Sigmoid colon (tissue), 7 donors: ENCODE results near the gene UGT1A5. TPM values are rescaled to one million over a fixed set of nuclear protein-coding genes. Genes with fewer than 3 reads are reported as not detected.
"Not testable (repeated sequence)": the region's sequence is repeated elsewhere in the genome, so short reads cannot be mapped to it uniquely, and the experiment has no call there.

ENCODE experiments used
- DNase-seq: peaks from one replicate; pipeline ENCODE4 v3.0.0-alpha.2; 2019
- H3K27ac ChIP-seq, 4 donors: fragments of 200-600 bp; sonication (generic); one replicate each; pipeline ENCODE4 v1.5.1; 2016 to 2019; ENCODE audit warnings: mild to moderate bottlenecking in 1 of 4
- H3K27me3 ChIP-seq, 3 donors: fragments of 200-600 bp; sonication (generic); one replicate each; pipeline ENCODE4 v1.5.1; 2019; ENCODE audit warnings: mild to moderate bottlenecking in 1 of 3
- H3K36me3 ChIP-seq, 4 donors: fragments of 200-600 bp; sonication (generic); one replicate each; pipeline ENCODE4 v1.5.1; 2016 to 2019
- H3K4me1 ChIP-seq, 4 donors: fragments of 200-600 bp; sonication (generic); one replicate each; pipeline ENCODE4 v1.5.1; 2017 to 2019
- H3K4me3 ChIP-seq, 4 donors: fragments of 200-600 bp; sonication (generic); one replicate each; pipeline ENCODE4 v1.5.1; 2017 to 2019; ENCODE audit warnings: mild to moderate bottlenecking in 2 of 4, moderate library complexity in 1 of 4
- H3K9me3 ChIP-seq, 4 donors: fragments of 200-600 bp in 3 of 4; sonication (generic) in 3 of 4; one replicate each; pipeline versions ENCODE4 v1.5.1 to v1.6.1; 2013 to 2019
- CTCF ChIP-seq, 4 experiments: fragments of 450-650 bp in 3 of 4; fragments of 200-600 bp in 1 of 4; IDR thresholded peaks; one replicate each; pipeline ENCODE4 v1.5.1; 2016 to 2019; ENCODE audit warnings: antibody characterized with exemption in 4 of 4, mild to moderate bottlenecking in 3 of 4, moderate library complexity in 2 of 4
- EP300 ChIP-seq, 4 donors: sonication (generic); formaldehyde crosslinking; IDR thresholded peaks; one replicate each; pipeline ENCODE4 v1.6.1; 2017; ENCODE audit warnings: antibody characterized with exemption in 4 of 4
- POLR2A ChIP-seq, 2 donors: fragments of 450-650 bp; IDR thresholded peaks; one replicate each; pipeline ENCODE4 v1.6.1; 2016; ENCODE audit warnings: antibody characterized with exemption in 2 of 2, mild to moderate bottlenecking in 2 of 2, moderate library complexity in 2 of 2
- POLR2AphosphoS5 ChIP-seq, 4 donors: sonication (generic); formaldehyde crosslinking; IDR thresholded peaks; one replicate each; pipeline ENCODE4 v1.6.1; 2017; ENCODE audit warnings: antibody characterized with exemption in 4 of 4
- WGBS, 2 donors: extraction: QIAGEN DNeasy Blood & Tissue Kit; methylation state at CpG; one replicate each; pipeline ENCODE4 v1.1.7; 2013; 5-methylcytosine and 5-hydroxymethylcytosine counted together
- intact Hi-C: fragments of 100-400 bp; cut with DNase I; formaldehyde crosslinking; loops from one replicate; pipeline ENCODE4 v1.15.1; 2023
- polyA plus RNA-seq, 3 donors: library from polyadenylated mRNA; stranded (reverse); fragments of 200-250 nt; gene quantifications; one replicate each; pipeline ENCODE4 v1.2.3, GENCODE V29; 2013
- total RNA-seq, 4 donors: library from RNA; depleted of rRNA; stranded (reverse); fragments of >200 nt; gene quantifications; one replicate each; pipeline ENCODE4 v1.1.0, GENCODE V29; 2016
- donor health status: healthy with polysubstance abuse.
- donor health status: Bipolar disorder and iron deficiency.
- donor health status: healthy.

UGT1A5 gene
- total and polyA plus RNA-seq, 7 donors, result 0.22 TPM; not detected in 6

DNA sequence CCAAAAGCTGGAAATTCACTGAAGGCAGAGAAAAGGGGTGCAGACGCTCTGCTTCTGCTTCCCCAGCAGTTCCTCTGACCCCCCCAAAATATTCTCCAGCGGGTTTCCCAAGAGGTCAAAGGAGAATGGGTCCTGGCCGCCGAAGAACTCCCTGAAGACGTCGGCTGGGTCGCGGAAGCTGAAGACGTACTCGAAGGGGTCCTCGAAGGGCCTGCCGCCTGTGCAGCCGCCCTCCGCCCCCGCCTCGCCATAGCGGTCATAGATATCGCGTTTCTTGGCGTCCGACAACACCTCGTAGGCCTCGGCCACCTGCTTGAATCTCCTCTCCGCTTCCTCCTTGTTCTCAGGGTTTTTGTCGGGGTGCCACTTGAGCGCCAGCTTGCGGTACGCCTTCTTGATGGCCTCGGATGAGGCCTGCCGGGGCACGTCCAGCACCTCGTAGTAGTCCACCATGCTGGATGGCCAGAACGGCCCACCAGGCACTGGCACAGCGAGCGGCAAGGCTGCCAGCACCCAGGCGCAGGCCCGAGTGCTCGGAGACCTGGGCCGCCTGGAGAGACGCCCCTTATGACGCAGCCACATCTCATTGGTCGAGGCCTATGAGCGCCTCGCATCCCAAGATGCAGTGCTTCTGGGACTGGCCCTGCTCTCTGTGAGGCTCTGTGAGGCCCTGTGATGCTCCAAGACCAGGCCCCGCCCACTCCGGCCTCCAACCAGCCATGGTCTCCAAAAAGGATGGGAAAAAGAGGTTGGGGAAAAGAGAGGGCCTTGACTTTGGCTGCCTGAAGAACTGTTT, 31.0 kb downstream of the UGT1A5 start:
- Histone ChIP-seq H3K27me3 (no peaks in the 10 kb centered on the region), H3K36me3 (no peaks in the 10 kb centered on the region), H3K9me3 (no peaks in the 10 kb centered on the region), H3K4me1 (no peaks in the 10 kb centered on the region), H3K27ac (no peak overlapping the region), H3K4me3 (no peak overlapping the region)
- DNase-seq, result no peak
- TF ChIP-seq POLR2A (IDR thresholded peaks at IDR 0.05) (no peak), CTCF (IDR thresholded peaks at IDR 0.05) (no peak), POLR2AphosphoS5 (IDR thresholded peaks at IDR 0.05) (no peak), EP300 (IDR thresholded peaks at IDR 0.05) (no peak)
- 96 to 97% methylated on average over 46 of the region's 46 CpGs for WGBS, 2 donors
- intact Hi-C loops, result no loop called here

- no peak overlapping the region for H3K4me3 ChIP-seq
- DNase-seq, result no peak
- intact Hi-C loops, result no loop called here
- no peak for TF ChIP-seq POLR2A (IDR thresholded peaks at IDR 0.05)
- no peak for TF ChIP-seq POLR2AphosphoS5 (IDR thresholded peaks at IDR 0.05)
- no peak for TF ChIP-seq CTCF (IDR thresholded peaks at IDR 0.05)
- no peak for TF ChIP-seq EP300 (IDR thresholded peaks at IDR 0.05)
- H3K27me3 ChIP-seq, result no peaks in the 10 kb centered on the region
- no peaks in the 10 kb centered on the region for H3K9me3 ChIP-seq
- no peak overlapping the region for H3K27ac ChIP-seq
- H3K4me1 ChIP-seq, result no peaks in the 10 kb centered on the region
- 50 to 68% methylated on average over 5 of the region's 5 CpGs for whole genome bisulfite sequencing, 2 donors
- H3K36me3 ChIP-seq, result no peaks in the 10 kb centered on the region
These were observed 32.5 kb downstream of the UGT1A5 start for GRCh38 chr2:233745073-233745755.

GRCh38 chr2:233745838-233746237, 33.1 kb downstream of the UGT1A5 start:
- intact Hi-C loops, DNase-seq, H3K36me3 ChIP-seq, H3K4me1 ChIP-seq, H3K27me3 ChIP-seq, H3K27ac ChIP-seq, H3K4me3 ChIP-seq, H3K9me3 ChIP-seq: not testable (repeated sequence)
- WGBS, 2 donors, result 83 to 86% methylated on average over 2 of the region's 2 CpGs

- WGBS, 2 donors, result 78 to 89% methylated on average over 10 of the region's 10 CpGs
- TF ChIP-seq EP300 (IDR thresholded peaks at IDR 0.05), result no peak
- TF ChIP-seq CTCF (IDR thresholded peaks at IDR 0.05), result no peak
- no peak for TF ChIP-seq POLR2AphosphoS5 (IDR thresholded peaks at IDR 0.05)
- TF ChIP-seq POLR2A (IDR thresholded peaks at IDR 0.05), result no peak
- H3K4me1 ChIP-seq, result no peaks in the 10 kb centered on the region
- no peak for DNase-seq
- intact Hi-C loops, result no loop called here
- no peaks in the 10 kb centered on the region for H3K9me3 ChIP-seq
- H3K4me3 ChIP-seq, result no peak overlapping the region
- no peaks in the 10 kb centered on the region for H3K27me3 ChIP-seq
- no peak overlapping the region for H3K27ac ChIP-seq
- H3K36me3 ChIP-seq, result no peaks in the 10 kb centered on the region
These were observed 34.0 kb downstream of the UGT1A5 start for GRCh38 chr2:233746475-233747282.

DNA sequence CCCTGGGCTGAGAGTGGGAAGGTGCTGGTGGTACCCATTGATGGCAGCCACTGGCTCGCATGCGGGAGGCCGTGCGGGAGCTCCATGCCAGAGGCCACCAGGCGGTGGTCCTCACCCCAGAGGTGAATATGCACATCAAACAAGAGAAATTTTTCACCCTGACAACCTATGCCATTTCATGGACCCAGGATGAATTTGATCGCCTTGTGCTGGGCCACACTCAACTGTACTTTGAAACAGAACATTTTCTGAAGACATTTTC, 34.5 kb downstream of the UGT1A5 start:
- H3K4me1 ChIP-seq, result no peaks in the 10 kb centered on the region
- H3K9me3 ChIP-seq, result no peaks in the 10 kb centered on the region
- TF ChIP-seq CTCF (IDR thresholded peaks at IDR 0.05) (no peak), EP300 (IDR thresholded peaks at IDR 0.05) (no peak), POLR2A (IDR thresholded peaks at IDR 0.05) (no peak), POLR2AphosphoS5 (IDR thresholded peaks at IDR 0.05) (no peak)
- no peak overlapping the region for H3K4me3 ChIP-seq
- intact Hi-C loops, result no loop called here
- H3K36me3 ChIP-seq, result no peaks in the 10 kb centered on the region
- H3K27ac ChIP-seq, result no peak overlapping the region
- no peaks in the 10 kb centered on the region for H3K27me3 ChIP-seq
- WGBS, 2 donors, result 88 to 97% methylated on average over 6 of the region's 6 CpGs
- DNase-seq, result no peak

- WGBS, 2 donors, result 85 to 90% methylated on average over 2 of the region's 2 CpGs
- H3K4me1 ChIP-seq, H3K27ac ChIP-seq, DNase-seq, H3K9me3 ChIP-seq, H3K27me3 ChIP-seq, H3K36me3 ChIP-seq, H3K4me3 ChIP-seq, intact Hi-C loops: not testable (repeated sequence)
These were observed 38.0 kb downstream of the UGT1A5 start for GRCh38 chr2:233750689-233751088.

DNA sequence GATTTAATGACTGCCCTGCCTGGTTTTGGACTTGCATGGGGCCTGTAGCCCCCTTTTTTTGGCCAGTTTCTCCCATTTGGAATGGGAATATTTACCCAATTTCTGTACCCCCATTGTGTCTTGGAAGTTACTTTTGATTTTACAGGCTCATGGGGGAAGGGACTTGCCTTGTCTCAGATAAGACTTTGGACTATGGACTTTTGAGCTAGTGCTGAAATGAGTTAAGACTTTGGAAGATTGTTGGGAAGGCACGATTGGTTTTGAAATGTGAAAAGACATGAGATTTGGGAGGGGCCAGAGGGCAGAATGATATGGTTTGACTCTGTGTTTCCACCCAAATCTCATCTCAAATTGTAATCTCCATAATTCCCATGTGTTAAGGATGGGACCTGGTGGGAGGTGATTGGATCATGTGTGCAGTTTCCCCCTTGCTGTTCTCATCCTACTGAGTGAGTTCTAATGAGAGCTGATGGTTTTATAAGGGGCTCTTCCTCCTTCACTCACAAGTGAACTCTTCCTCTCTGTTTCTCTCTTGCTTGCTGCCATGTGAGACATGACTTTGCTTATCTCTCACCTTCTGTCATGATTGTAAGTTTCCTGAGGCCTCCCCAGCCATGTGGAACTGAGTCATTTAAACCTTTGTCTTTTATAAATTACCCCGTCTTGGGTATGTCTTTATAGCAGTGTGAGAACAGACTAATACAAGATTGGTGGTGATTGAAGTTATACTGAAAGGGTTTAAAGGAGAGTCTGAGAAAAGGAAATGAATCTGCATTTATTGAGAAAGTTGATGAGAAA, 38.7 kb downstream of the UGT1A5 start:
- H3K4me3 ChIP-seq, DNase-seq, H3K27ac ChIP-seq, H3K4me1 ChIP-seq, H3K36me3 ChIP-seq, H3K9me3 ChIP-seq, intact Hi-C loops, H3K27me3 ChIP-seq: not testable (repeated sequence)
- 57 to 70% methylated on average over 2 of the region's 2 CpGs for WGBS, 2 donors
